ENCODE results near the gene KRTAP5-8. TPM values are rescaled to one million over a fixed set of nuclear protein-coding genes. Genes with fewer than 3 reads are reported as not detected.

Gene KRTAP5-8
- total RNA-seq, 1 experiment from 2014 or later: not detected

DNA sequence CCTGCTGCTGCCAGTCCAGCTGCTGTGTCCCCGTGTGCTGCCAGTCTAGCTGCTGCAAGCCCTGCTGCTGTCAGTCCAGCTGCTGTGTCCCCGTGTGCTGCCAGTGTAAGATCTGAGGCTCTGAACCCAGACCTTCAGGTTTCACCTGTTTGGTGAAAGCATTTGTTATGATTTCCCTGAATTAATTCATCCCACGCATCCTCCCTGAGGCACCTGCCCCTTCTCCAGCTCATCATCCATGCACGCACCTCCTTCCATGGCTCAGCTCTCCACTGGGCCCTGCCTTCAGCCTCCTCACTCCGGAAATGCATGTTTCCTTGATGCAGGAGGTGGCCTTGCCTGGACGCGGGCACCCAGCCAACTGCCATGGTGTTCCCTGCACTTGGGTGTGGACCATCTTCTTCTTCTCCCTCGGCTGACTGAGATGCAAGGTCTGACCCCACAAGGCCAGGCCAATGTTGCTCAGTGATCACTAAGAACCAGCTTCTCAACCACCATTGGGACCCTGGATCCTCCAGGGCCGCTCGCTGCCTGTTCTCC is 28.3 kb downstream of the KRTAP5-8 start:
- H3K27me3 ChIP-seq (ENCODE audit: insufficient read depth, low read length): peaks cover 16% of the 10 kb centered on the region; the same call in 1 of the 2 replicates
- no peaks in the 10 kb centered on the region for H3K36me3 ChIP-seq (ENCODE audit: control insufficient read depth in 1 of 2, insufficient read depth in 2 of 2, low read length in 2 of 2)
- DNase-seq (ENCODE audit: low read depth, low spot score): no peak
- ChIA-PET RAD21 (ENCODE audit: low non-redundant PET in 1 of 2, low total read pairs in 2 of 2, uncharacterized antibody in 2 of 2, unreplicated experiment in 2 of 2) (no interaction called here), POLR2A (no interaction called here), CTCF (no interaction called here)
- H2AFZ ChIP-seq (ENCODE audit: low read depth, low read length, poor library complexity, severe bottlenecking): no peak overlapping the region
- BruUV-seq (replicated peaks): no TSS peak
- H3K9ac ChIP-seq (ENCODE audit: low read length): no peak overlapping the region
- H3K4me3 ChIP-seq (replicated peaks in 1 of 2; ENCODE audit: low read depth in 1 of 2, low read length in 2 of 2): no peak overlapping the region
- intact Hi-C loops (cut with micrococcal nuclease): no loop called here
- no peaks in the 10 kb centered on the region for H4K20me1 ChIP-seq (ENCODE audit: insufficient read depth)
- no peak overlapping the region for H3K27ac ChIP-seq (ENCODE audit: low read depth, low read length)
- H3K9me3 ChIP-seq (ENCODE audit: control insufficient read depth in 1 of 2, insufficient read depth in 1 of 2, low read depth in 1 of 2, low read length in 2 of 2): no peaks in the 10 kb centered on the region
- ATAC-seq: no peak
- no peak overlapping the region for H3K4me2 ChIP-seq (ENCODE audit: low read length)
- H3K4me1 ChIP-seq (ENCODE audit: control insufficient read depth in 1 of 2, insufficient read depth in 2 of 2, low read length in 2 of 2): peaks cover 0 to 16% of the 10 kb centered on the region in 2 experiments; a peak in 2 of 4 replicates
- no peaks in the 10 kb centered on the region for H3K9me2 ChIP-seq (ENCODE audit: insufficient read depth)
- no peaks in the 10 kb centered on the region for H3K79me2 ChIP-seq (ENCODE audit: insufficient read depth, low read length)
- TF ChIP-seq TCF7L2 (IDR thresholded peaks at IDR 0.05; ENCODE audit: borderline replicate concordance, extremely low read depth, insufficient read depth, insufficient read length) (no peak), SIN3A (IDR thresholded peaks at IDR 0.05; ENCODE audit: low read depth) (no peak), CTCF (IDR thresholded peaks at IDR 0.05 in 2 of 3, conservative IDR thresholded peaks at IDR 0.05 in 1 of 3; ENCODE audit: borderline replicate concordance in 1 of 3, insufficient read depth in 1 of 3, low read depth in 2 of 3, low read length in 2 of 3) (no peak), SP1 (IDR thresholded peaks at IDR 0.05; ENCODE audit: low read depth) (no peak), REST (IDR thresholded peaks at IDR 0.05; ENCODE audit: low read depth) (no peak), CBX3 (IDR thresholded peaks at IDR 0.05; ENCODE audit: low read depth) (no peak), POLR2AphosphoS5 (IDR thresholded peaks at IDR 0.05; ENCODE audit: low read depth, low read length) (no peak), RAD21 (IDR thresholded peaks at IDR 0.05; ENCODE audit: low read depth) (no peak), ELF1 (IDR thresholded peaks at IDR 0.05; ENCODE audit: borderline replicate concordance, low read depth) (no peak), SRF (IDR thresholded peaks at IDR 0.05; ENCODE audit: low read depth) (no peak), FOSL1 (IDR thresholded peaks at IDR 0.05; ENCODE audit: low read depth) (no peak), ZFX (IDR thresholded peaks at IDR 0.05) (no peak), EZH2 (IDR thresholded peaks at IDR 0.05) (no peak), JUND (IDR thresholded peaks at IDR 0.05) (no peak), ZBTB33 (IDR thresholded peaks at IDR 0.05; ENCODE audit: extremely low read depth, insufficient replicate concordance, low read length) (no peak), EGR1 (IDR thresholded peaks at IDR 0.05; ENCODE audit: low read depth) (no peak), YY1 (IDR thresholded peaks at IDR 0.05; ENCODE audit: extremely low read depth, insufficient replicate concordance, low read depth, low read length) (no peak)
- TF ChIP-seq, protein P1, sequence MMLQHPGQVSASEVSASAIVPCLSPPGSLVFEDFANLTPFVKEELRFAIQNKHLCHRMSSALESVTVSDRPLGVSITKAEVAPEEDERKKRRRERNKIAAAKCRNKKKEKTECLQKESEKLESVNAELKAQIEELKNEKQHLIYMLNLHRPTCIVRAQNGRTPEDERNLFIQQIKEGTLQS (IDR thresholded peaks at IDR 0.05): no peak
- TF ChIP-seq, protein P2, sequence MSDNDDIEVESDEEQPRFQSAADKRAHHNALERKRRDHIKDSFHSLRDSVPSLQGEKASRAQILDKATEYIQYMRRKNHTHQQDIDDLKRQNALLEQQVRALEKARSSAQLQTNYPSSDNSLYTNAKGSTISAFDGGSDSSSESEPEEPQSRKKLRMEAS (IDR thresholded peaks at IDR 0.05): no peak

All from HCT116 (cell line).